GM18505 (cell line): ENCODE measurements around the gene PLCG1.
A peak's percentile ranks its signal among the peaks of the same experiment; 100 is the strongest.
"Not testable (repeated sequence)": the region's sequence is repeated elsewhere in the genome, so short reads cannot be mapped to it uniquely, and the experiment has no call there.

Experiments used
- ATAC-seq: cut with Tn5 transposase; IDR thresholded peaks from one replicate; pipeline ENCODE4 v1.9.1; 2021; ENCODE audit not compliant: unreplicated experiment
- POLR2A ChIP-seq: IDR thresholded peaks from 4 replicates; pipeline ENCODE4 v1.6.1; 2011; ENCODE audit warnings: borderline replicate concordance; ENCODE audit not compliant: insufficient read depth, insufficient read length; ENCODE audit errors: extremely low read depth

The PLCG1 gene

GRCh38 chr20:41111578-41111951, 25.8 kb upstream of the PLCG1 start:
- no peak for TF ChIP-seq POLR2A
- ATAC-seq, result no peak

GRCh38 chr20:41116282-41116956, 20.9 kb upstream of the PLCG1 start:
- no peak for ATAC-seq
- no peak for TF ChIP-seq POLR2A

GRCh38 chr20:41118159-41118558, 19.2 kb upstream of the PLCG1 start:
- not testable (repeated sequence) for ATAC-seq

GRCh38 chr20:41118632-41119031, 18.7 kb upstream of the PLCG1 start:
- no peak for ATAC-seq
- TF ChIP-seq POLR2A, result no peak

- no peak for TF ChIP-seq POLR2A
- ATAC-seq, result no peak
Observed at GRCh38 chr20:41119614-41120561, 17.5 kb upstream of the PLCG1 start.

- TF ChIP-seq POLR2A, result no peak
- no peak for ATAC-seq
Observed at GRCh38 chr20:41121399-41121798, 15.9 kb upstream of the PLCG1 start.

- no peak for TF ChIP-seq POLR2A
- ATAC-seq, result no peak
Observed at GRCh38 chr20:41123631-41124030, 13.7 kb upstream of the PLCG1 start.

GRCh38 chr20:41124451-41125094, 12.8 kb upstream of the PLCG1 start:
- ATAC-seq, result no peak
- TF ChIP-seq POLR2A, result no peak

- ATAC-seq, result no peak
- no peak for TF ChIP-seq POLR2A
Observed at GRCh38 chr20:41125530-41126457, 11.5 kb upstream of the PLCG1 start.

GRCh38 chr20:41126719-41127118, 10.6 kb upstream of the PLCG1 start:
- TF ChIP-seq POLR2A, result no peak
- no peak for ATAC-seq

- not testable (repeated sequence) for ATAC-seq
Observed at GRCh38 chr20:41128317-41128716, 9.0 kb upstream of the PLCG1 start.

GRCh38 chr20:41131594-41132387, 5.6 kb upstream of the PLCG1 start:
- ATAC-seq, result peak; percentile 53
- TF ChIP-seq POLR2A, result no peak

GRCh38 chr20:41132388-41132775, 5.0 kb upstream of the PLCG1 start:
- not testable (repeated sequence) for ATAC-seq
